ENCODE results near the gene SVOPL. TPM values are rescaled to one million over a fixed set of nuclear protein-coding genes. Genes with fewer than 3 reads are reported as not detected.

Gene SVOPL
- total and polyA plus RNA-seq, 9 of the 15 experiments (the other 6 are each of a cell fraction or from before 2014, with no cell fraction given): 0.13 to 0.42 (median 0.20) TPM; not detected in 6

- ChIA-PET CTCF (ENCODE audit: low intra/inter-chr PET ratio) (interaction anchor here (0.6 to 3.0 kb wide), 8 partner anchors 9 to 1133 kb away, joined by 3 to 36 read pairs (median 5); no protein-coding TSS in a partner anchor), POLR2A (interaction anchor here (0.6 to 1.0 kb wide), 2 partner anchors 9 to 52 kb away, joined by 3 read pairs; no protein-coding TSS in a partner anchor)
- Histone ChIP-seq H3K4me2 (ENCODE audit: insufficient read depth, low read length) (no peak overlapping the region), H3K4me3 (no peak overlapping the region), H3K4me1 (replicated peaks in 1 of 2; ENCODE audit: control insufficient read depth in 2 of 2, insufficient read depth in 2 of 2, low read length in 2 of 2) (no peaks in the 10 kb centered on the region), H3K9ac (ENCODE audit: insufficient read depth in 1 of 2, low read depth in 2 of 2, low read length in 2 of 2) (no peak overlapping the region), H3K79me2 (ENCODE audit: control insufficient read depth, insufficient read depth, low read length) (no peaks in the 10 kb centered on the region), H3K9me3 (replicated peaks; ENCODE audit: control insufficient read depth, insufficient read depth, low read depth, low read length) (0 out of 2 replicates have a peak, but pooled peaks cover 3% of the 10 kb centered on the region), H2AFZ (ENCODE audit: low read depth, low read length) (no peak overlapping the region; the same call in 1 of the 2 replicates), H3K27me3 (ENCODE audit: control insufficient read depth in 2 of 2, insufficient read depth in 2 of 2, low read length in 2 of 2) (peaks cover 3 to 19% of the 10 kb centered on the region in 2 experiments; a peak in 4 of 5 replicates), H4K20me1 (replicated peaks; ENCODE audit: control insufficient read depth, insufficient read depth, low read length) (no peaks in the 10 kb centered on the region), H3K27ac (ENCODE audit: extremely low read depth, low read depth, low read length) (no peak overlapping the region), H3K36me3 (ENCODE audit: control insufficient read depth, insufficient read depth, low read length) (no peaks in the 10 kb centered on the region), H3K9me1 (ENCODE audit: control insufficient read depth, insufficient read depth, low read length) (no peaks in the 10 kb centered on the region)
- ATAC-seq: peak; percentile 96
- no TSS peak for BruUV-seq (replicated peaks)
- DNase-seq (ENCODE audit: extremely low read depth in 1 of 4, low spot score in 3 of 4): peak; percentile 76 to 90 (median 79)
- FAIRE-seq: peak; percentile 96
- intact Hi-C loops (cut with micrococcal nuclease) (loop anchor here (1.0 to 5.0 kb wide), 7 partner anchors 91 to 1136 kb away; partner anchors contain the start of gene CREB3L2), in situ Hi-C loops (cut with MboI) (loop anchor here (5.0 kb wide), 2 partner anchors 561 to 831 kb away; no protein-coding TSS in a partner anchor)
- WGBS (ENCODE audit: insufficient coverage, low coverage, missing lambda C conversion rate): 16% methylated on average over 14 of the region's 14 CpGs
- TF ChIP-seq NR2C2 (CRISPR knock-in tag; IDR thresholded peaks at IDR 0.05): no peak
- no peak for TF ChIP-seq NR2C2 (tag; IDR thresholded peaks at IDR 0.05)
- no peak for TF ChIP-seq POLR2G (IDR thresholded peaks at IDR 0.05; ENCODE audit: low read depth, low read length)
- TF ChIP-seq MGA (IDR thresholded peaks at IDR 0.05): no peak
- TF ChIP-seq MYBL2 (IDR thresholded peaks at IDR 0.05; ENCODE audit: low read depth): no peak
- TF ChIP-seq MYBL2 (CRISPR knock-in tag; IDR thresholded peaks at IDR 0.05; ENCODE audit: borderline replicate concordance): no peak
- TF ChIP-seq ZBTB33 (CRISPR knock-in tag; IDR thresholded peaks at IDR 0.05): peak; percentile 65
Measured at GRCh38 chr7:138738551-138739335, 37.6 kb upstream of the SVOPL start.

Data from K562 (cell line).